NCI-H2029 (cell line): ENCODE data around the gene OSBPL10.
A peak's percentile ranks its signal among the peaks of the same experiment; 100 is the strongest.

Experiments used
- DNase-seq: peaks from one replicate; lab custom pipeline; 2025; lab: John Stamatoyannopoulos, UW

Gene OSBPL10

DNA sequence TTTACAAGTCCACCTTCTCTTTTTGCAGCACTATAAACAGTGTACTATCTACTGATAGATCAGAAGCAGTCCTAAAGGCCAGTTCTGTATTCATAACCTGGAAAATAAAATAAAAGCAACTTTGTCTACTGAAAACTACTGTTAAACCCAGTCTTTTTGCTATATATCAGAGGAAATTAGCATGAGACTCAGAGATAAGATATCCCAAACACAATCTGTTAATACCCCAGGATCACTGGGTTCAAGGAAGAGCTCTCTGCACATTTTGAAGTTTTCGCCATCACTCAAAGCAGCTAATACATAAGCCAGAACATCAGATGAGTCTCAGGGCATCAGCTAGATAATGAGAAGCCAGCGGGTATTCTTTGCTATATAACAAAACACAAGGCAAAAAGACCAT, 21.8 kb downstream of the OSBPL10 start:
- no peak for DNase-seq

GRCh38 chr3:31958701-31959152, 22.3 kb downstream of the OSBPL10 start:
- DNase-seq = peak; percentile 96

DNA sequence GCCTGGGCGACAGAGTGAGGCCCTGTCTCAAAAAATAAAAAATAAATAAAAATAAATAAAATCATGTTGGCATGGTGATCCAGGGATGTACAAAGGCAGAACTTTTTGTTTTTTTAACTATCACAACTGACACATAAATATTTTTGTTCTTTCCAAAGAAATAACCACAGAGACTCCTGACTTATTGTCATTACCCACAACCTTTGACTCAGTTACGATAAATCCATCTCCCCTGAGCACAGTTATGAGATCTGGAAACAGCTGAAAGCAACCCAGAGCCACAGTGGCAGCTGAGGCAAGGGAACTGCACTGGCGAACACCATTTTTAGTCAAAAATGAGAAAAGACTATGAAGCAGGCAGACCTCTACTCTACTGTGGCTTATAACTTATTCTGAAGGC, 24.0 kb downstream of the OSBPL10 start:
- no peak for DNase-seq

DNA sequence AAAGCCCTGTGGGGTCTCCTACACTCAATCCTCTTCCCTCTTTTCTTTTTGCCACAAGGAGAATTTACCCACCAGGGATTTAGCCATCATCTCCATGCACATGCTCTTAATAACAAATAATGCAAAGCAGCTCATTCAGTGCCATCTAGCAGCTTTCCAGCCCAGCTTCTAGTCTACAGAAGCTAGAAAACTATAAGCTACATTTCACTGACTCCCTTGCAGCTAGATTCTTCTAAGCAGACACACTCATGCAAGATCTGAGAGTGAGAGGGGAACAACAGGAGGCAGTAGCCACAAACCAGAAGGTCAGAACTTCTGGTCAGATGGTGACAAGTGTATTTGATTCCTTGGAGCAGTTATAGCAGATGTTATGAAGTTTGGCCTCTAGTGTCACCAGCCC, 25.5 kb downstream of the OSBPL10 start:
- no peak for DNase-seq

DNA sequence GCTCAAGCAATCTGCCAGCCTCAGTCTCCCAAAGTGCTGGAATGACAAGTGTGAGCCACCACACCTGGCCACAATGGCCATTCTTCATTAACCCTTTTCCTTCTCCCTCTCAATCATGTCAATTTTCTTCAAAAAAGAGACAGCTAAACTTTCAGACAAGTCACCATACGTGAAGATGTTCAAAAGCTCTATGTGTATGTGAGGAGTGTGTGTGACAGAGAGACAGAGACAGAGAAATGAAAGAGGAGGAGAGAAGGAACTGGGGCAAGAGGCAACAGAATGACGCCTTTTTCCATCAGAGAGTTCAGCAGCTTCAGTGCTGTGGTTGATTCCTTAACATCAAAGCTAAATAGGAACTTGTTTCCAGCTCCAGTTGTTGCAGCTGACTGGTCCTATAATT, 27.4 kb downstream of the OSBPL10 start:
- no peak for DNase-seq

GRCh38 chr3:31953091-31953490, 28.0 kb downstream of the OSBPL10 start:
- DNase-seq = no peak

DNA sequence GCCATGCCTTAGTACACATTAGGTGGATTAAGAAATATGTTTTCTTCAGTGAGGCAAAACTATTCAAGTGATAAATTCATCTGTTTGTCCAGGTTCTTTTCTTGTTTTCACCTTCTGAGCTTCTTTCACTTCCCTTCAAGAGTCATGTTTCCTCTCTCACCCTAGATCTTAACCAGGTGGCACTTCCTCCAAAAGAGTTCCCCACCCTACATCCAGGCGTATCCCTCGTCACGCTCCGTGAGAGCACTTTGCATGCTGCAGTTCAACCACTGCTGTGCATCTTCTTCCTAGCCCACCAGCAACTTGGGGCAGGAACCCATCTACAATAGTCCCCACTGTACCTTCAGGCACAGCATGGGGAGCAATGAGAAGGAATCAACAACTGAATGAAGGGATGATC, 28.9 kb downstream of the OSBPL10 start:
- no peak for DNase-seq

DNA sequence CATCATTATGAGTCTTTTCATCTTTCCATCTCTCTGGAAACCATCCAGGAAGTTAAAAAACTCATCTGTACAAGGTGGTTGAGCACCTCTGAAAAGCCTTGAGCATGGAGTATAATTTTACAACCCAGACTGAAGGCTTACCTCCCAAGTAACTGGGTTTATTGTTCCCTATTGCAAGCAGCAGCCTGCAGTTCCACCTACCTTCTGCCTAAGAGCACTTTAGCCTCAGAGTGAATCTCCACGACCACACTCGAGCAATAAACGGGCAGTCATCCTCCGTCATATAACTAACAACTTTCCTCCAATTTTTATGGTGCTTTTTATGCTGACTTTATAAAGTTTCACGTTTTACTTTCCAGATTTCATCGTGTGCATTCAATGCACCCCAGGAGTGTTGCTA, 32.8 kb downstream of the OSBPL10 start:
- DNase-seq = no peak

DNA sequence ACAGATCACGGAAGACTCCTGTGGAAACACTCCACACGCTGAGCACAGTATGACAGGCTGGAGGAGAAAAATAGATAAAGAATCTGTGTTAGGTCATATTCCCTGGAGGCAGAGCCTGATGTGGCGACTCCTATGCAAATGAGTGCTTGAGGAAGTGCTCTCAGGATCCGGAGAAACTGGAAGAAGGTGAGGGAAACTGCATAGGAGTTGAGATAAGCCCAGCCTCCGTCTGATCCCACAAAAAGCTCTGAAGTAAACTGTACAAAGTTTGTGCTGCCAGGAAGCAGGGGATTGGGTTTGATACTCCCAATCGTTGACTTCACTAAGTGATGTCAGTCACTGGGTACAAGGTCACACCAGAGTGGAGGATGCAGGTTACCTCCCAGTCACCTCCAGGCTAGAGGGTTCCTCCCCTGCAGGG, 33.4 kb downstream of the OSBPL10 start:
- DNase-seq = no peak

DNA sequence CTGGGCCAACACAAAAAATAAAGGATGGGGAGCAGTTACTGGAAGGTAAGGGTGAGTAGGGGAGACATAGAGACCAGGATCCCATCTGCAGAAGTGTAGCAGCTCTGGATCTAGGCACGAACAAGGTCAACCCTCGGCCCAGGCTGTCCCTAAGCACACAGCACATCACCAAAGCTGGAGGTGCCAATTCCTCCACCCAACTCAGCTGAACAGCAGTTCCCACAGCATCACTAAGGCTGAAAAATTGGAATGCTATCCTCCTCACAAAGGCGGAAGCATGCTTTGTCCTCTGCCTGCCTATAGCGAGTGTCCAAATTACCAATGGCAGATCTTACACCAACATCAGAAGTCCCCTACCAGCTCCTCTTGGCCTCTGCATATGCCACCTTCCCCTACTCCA, 33.9 kb downstream of the OSBPL10 start:
- no peak for DNase-seq

GRCh38 chr3:31946484-31947081, 34.5 kb downstream of the OSBPL10 start:
- no peak for DNase-seq

DNA sequence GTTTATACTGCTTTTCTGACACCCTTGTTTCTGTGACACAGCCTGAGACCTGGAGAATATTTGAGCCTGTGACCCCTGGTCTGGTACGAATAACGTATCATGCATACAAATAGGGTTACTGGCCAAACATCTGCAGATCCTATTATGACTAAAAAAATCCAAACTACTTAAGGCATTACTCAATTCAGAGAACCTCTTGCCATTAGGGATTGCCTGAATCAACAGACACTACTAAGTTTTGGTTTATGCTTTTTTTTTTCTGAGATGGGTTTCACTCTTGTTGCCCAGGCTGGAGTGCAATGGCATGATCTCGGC, 35.4 kb downstream of the OSBPL10 start:
- DNase-seq = no peak

DNA sequence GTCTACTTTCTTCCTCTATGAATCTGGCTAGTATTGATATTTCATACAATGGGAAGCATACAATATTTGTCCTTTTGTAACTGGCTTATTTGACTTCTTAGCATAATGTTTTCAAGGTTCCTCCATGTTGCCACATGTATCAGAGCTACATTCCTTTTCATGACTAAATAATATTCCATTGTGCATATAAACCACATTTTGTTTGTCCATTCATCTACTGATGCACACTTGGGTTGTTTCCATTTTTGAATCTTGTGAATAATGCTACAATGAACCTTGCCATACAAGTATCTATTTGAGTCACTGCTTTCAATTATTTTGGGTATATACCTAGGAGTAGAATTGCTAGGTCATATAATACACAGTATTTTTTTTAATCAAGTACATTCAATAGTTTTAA, 38.0 kb downstream of the OSBPL10 start:
- DNase-seq = no peak

GRCh38 chr3:31942446-31942845, 38.6 kb downstream of the OSBPL10 start:
- no peak for DNase-seq

- DNase-seq = no peak
These were observed 43.8 kb downstream of the OSBPL10 start for GRCh38 chr3:31937225-31937624.

DNA sequence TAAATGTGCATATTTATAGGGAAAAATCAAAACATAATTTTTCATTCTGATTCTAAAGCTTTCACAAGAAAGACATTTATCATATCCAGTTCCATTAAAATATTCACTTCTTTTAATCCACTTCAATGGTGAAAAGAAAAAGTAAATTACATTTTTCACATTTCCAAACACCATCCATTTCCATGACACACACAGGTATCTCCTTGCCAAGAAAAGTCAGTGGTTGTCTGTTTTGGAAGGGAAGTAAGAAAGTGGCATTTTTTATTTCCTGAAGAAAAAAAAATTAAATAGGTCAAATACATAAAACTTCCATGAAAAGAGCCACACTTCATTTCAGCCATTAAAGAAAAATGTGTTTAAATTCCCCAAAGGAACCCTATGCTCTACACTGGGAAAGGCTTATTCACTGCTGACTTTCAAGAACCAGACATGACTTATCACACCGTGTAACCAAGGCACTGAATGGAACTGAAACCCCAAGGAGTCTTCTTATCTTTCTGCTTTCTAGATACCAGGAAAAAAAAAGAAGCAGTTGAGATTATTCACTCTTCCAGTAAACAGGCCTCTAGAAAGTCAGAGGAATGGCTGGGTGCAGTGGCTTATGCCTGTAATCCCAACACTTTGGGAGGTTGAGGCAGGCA, 44.5 kb downstream of the OSBPL10 start:
- no peak for DNase-seq

DNA sequence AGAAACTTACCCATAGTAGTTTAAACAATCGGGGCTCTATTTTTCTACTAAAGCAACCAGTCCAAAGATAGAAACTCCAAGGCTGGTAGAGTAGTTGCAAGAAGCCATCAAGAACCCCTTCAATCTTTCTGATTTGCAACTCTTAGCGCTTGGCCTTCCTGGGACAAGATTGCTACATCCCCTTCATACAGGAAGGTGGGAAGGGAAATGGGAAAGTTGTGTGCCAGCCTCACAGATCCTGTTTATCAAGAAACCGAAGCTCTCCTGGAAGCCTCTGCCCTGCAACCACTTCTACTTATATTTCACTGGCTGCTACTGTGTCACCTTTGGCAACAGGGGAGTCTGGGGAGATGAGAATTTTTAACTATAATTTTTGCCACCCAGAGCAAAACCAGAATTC, 46.2 kb downstream of the OSBPL10 start:
- DNase-seq = no peak

- DNase-seq = no peak
These were observed 47.0 kb downstream of the OSBPL10 start for GRCh38 chr3:31934018-31934417.

DNA sequence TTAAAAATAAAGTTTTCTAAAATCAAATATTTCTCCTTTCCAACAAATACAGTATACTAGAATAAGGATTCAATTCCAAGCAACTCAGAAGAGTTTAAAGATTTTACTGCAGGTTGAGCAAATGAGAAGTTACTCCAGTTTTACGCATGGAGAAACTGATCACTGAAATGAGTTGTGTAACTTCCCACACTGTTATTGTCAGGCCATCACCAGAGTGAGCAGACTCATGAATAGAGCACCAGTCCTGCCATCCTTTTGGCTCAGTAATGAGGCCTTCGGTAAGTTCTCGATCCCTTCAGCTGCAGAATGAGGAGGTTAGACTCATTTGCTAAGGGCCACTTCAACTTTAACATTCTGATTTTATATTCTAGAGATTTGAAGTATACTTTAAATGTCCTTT, 48.1 kb downstream of the OSBPL10 start:
- DNase-seq = no peak

- DNase-seq = no peak
These were observed 51.1 kb downstream of the OSBPL10 start for GRCh38 chr3:31929826-31930502.

DNA sequence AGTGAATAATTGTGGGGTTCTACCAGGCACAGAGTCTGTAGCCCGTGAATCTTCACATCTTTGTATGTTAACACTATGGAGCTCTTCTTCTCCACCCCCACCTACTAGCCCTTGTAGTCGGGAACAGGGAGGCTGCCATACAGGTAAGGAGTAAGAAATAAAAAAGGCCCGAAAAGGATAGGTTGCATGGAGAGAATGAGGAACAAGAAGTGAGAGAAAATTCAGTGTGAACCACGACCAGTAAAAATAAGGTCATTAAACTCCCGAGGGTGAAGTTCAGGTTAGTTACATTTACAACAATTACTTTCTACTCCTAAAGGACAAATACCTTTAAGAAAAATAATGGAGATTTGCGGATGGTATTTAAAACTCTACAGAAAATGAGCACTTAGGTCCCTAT, 53.3 kb downstream of the OSBPL10 start:
- no peak for DNase-seq

- no peak for DNase-seq
These were observed 54.5 kb downstream of the OSBPL10 start for GRCh38 chr3:31926543-31926942.

DNA sequence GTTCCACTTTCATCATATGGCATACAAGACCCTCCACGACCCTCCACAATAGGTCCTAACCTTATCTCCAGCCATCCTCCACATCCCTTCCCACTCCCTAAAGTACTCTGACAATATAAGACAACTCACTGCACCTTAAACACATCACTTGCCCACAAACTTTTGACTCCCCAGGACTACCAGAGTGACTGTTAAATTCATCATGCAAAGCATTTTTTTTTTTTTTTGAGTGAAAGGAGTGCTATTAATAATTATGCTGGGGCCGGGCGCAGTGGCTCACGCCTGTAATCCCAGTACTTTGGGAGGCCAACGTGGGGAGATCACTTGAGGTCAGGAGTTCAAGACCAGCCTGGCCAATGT, 55.8 kb downstream of the OSBPL10 start:
- no peak for DNase-seq
